Raji (cell line): ENCODE results near the gene COMMD1.

Source experiments
- POLR2A ChIP-seq: IDR thresholded peaks from 2 replicates; pipeline ENCODE4 v1.6.1; 2011; ENCODE audit warnings: low read depth, low read length, control low read depth; ENCODE audit not compliant: insufficient read depth

The COMMD1 gene

DNA sequence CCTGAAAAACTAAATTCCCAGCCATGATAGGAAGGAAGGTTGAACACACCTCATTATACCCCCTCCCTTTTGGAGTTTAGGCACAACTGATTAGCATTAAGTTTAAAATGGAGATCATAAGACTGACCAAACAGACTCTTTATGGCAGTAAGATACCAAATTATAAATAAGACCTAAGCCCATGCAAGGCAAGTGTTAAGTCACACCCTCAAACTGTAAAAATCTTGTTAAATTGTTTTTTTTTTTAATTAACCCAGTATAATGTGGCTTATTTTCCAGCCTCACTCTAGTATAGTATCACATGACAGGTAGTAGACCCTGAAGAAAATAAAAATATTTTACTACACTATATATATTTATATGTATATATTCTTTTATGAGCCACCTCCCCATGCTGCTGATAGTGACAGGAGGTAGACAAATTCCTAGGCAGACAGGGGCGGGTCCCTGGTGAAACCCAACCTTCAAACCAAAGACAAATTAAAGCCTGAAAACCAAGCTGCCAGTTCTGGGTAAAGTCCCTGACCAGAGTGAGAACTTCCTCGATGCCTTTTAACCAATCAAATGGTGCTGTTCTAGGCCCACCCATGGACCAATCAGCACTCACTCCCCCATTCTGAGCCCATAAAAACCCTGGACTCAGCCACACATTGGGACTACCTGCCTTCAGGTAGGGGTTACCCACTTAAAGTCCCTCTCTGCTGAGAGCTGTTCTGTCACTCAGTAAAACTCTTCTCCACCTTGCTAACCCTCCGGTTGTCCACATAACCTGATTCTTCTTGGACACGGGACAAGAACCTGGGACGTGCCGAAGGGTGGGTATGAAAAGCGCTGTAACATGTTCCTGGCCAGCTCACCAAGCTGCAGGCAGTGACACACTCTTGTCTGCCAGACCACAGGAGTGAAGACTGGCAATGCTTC, 166.5 kb downstream of the COMMD1 start:
- TF ChIP-seq POLR2A, result no peak

GRCh38 chr2:62074233-62074632, 168.8 kb downstream of the COMMD1 start:
- no peak for TF ChIP-seq POLR2A

- TF ChIP-seq POLR2A, result no peak
Observed at GRCh38 chr2:62076980-62077638, 171.6 kb downstream of the COMMD1 start.

- TF ChIP-seq POLR2A, result no peak
Observed at GRCh38 chr2:62084801-62085200, 179.3 kb downstream of the COMMD1 start.

DNA sequence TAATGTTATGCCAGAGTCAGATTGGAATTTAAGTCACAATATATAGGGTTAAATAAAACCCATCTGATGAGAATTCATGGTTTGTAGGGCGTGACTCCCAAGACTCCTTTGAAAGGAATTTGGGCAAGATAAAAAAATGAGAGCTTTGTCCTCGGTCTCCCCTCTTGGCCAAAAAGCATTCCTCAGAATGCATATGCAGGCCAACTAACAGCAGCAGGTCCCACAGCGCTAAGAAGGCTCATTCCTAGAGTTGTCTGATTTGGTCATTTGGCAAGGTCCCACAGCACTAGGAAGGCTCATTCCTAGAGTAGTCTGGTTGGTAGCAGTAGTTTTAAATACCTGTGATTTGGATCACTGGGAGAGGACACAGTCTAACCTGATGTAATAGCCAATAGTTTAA, 184.2 kb downstream of the COMMD1 start:
- no peak for TF ChIP-seq POLR2A

DNA sequence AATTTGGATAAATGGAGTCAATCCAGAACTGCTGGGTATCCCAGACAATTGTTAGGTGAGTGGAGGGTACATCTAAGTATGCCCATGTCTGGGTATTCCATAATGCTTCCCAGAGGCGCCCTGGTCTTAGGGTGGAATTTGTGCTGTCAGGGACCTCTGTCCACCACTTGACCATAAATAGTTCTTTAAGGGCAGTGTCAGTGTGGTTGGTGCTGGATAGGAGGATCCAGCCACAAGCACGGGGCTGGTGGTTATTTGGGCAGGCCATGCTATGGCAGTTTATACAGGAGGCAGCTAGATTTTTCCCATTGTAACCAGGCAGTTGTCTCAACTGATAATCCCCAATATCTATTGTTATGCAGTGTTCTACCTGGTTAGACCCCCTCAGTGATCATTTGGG, 186.0 kb downstream of the COMMD1 start:
- TF ChIP-seq POLR2A, result no peak

GRCh38 chr2:62099050-62099449, 193.6 kb downstream of the COMMD1 start:
- TF ChIP-seq POLR2A, result no peak

GRCh38 chr2:62099523-62100175, 194.2 kb downstream of the COMMD1 start:
- no peak for TF ChIP-seq POLR2A

GRCh38 chr2:62101886-62102285, 196.4 kb downstream of the COMMD1 start:
- TF ChIP-seq POLR2A, result no peak

GRCh38 chr2:62102402-62102920, 197.0 kb downstream of the COMMD1 start:
- TF ChIP-seq POLR2A, result no peak

DNA sequence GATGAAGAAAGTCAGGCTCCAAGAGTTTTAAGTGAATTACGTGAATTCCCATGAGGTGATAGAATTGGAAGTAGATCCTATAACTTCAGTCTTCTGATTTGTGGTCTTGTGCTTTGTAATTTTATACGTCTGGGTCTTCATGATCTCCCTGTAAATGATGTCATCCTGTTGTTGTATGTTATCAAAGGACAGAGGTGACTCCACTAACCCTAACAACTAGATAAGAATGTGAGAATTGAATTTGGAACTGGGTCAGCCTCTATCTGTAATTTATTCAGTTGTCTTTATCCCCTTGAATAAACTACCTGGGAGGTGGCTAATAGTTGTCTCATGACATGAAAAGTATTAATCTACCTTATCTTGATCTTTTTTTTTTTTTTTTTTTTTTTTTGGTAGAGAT, 204.1 kb downstream of the COMMD1 start:
- no peak for TF ChIP-seq POLR2A

DNA sequence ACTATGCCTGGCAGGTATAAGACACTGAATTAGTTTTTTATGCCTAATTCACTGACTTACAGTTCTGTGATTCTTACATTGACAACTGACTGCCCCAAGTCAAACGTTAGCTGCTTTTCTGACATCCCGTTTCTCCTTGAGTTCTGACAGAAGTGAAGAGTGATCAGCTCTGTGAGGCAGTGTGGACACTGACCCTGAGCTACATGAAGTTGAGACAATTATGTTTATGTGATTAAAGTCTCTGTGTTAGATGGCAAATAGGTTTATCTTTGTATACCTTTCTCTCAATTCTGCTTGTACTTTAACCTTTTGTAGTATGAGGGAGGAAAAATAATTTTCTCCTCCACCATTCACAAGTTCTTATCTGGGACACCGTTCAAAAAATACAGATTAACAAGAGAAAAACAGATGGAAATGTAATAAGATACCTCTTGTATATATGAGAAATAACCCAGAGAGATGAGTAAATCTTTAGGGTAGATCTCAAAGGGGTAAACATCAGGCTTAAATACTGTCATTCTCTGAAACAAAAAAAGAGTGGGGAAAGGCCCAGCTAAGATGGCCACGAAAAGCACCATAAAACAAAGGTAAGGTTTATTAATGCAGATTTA, 205.0 kb downstream of the COMMD1 start:
- no peak for TF ChIP-seq POLR2A

DNA sequence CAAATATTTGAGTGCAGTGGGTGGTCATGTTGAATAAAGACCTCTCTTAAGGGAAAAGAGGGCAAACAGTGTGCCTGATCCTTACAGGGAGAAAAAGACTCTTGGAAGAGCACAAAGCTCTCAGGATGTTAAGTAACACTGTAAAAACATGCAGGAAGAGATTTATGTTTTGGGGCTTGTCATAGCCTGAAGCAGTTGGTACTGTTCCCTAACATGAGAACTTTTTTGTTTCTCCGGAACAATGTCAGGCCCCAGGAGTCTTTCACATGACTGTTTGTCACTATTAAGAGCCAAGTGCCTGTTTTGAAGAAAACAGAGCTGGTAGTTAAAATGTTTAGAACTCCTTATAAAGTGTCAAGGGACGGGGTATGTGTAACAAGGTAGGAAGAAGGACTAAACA, 206.7 kb downstream of the COMMD1 start:
- no peak for TF ChIP-seq POLR2A

DNA sequence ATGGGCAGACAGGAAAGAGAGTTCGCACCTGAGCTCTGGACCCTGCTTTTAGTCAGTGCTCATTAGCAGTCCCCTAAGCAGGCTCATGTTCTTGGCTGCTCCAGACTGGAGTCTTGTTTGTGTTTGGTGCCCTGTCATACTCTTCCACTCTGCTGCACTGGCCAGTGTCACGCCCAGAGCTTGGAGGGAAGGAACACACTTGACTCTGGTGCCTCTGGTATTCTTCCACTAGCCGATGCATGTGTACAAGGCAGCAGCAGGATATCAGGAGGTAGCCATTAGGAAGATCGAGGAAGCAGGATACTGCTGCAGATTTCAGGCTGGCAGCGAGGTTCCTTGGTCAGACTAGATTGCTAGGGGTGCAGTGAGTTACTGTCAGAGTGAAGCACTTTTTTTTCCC, 209.1 kb downstream of the COMMD1 start:
- no peak for TF ChIP-seq POLR2A

DNA sequence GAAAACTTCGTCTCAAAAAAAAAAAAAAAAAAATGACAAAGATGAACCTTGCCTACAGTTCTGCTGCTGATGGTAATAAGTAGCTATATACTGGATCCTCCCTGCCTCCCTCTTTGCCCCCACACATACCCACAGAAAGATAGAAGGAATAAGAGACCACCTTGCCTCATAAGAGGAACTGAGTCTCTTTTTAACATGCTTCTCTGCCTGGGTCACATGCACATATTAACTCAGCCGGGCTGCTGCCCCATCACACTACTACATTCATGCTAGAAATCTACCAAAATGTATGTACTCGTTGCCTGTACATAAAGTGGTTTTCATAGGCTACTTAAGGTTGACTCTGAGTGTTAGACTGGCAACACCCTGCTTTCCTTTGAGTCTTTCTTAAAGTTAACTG, 211.5 kb downstream of the COMMD1 start:
- TF ChIP-seq POLR2A, result no peak
